HepG2 (cell line): Measurements from ENCODE around the gene DAD1. TPM values are rescaled to one million over a fixed set of nuclear protein-coding genes. Genes with fewer than 3 reads are reported as not detected.
A peak's percentile ranks its signal among the peaks of the same experiment; 100 is the strongest.

Experiments
- AHR ChIP-seq: IDR thresholded peaks from 2 replicates; pipeline ENCODE4 v1.6.1; 2018; ENCODE audit warnings: missing genetic modification reagents, missing compliant biosample characterization
- AKAP8 ChIP-seq: sonication (generic); formaldehyde crosslinking; IDR thresholded peaks from 2 replicates; pipeline ENCODE4 v1.5.1; 2020; ENCODE audit warnings: mild to moderate bottlenecking, missing genetic modification reagents
- ATF5 ChIP-seq: sonication (generic); formaldehyde crosslinking; IDR thresholded peaks from 2 replicates; pipeline ENCODE4 v1.4.0; 2020; ENCODE audit warnings: mild to moderate bottlenecking, low read depth, missing genetic modification reagents
- CHCHD3 ChIP-seq: sonication (generic); formaldehyde crosslinking; IDR thresholded peaks from 2 replicates; pipeline ENCODE4 v1.8.0; 2022; ENCODE audit warnings: mild to moderate bottlenecking, missing genetic modification reagents, moderate library complexity
- DPF2 ChIP-seq: sonication (generic); formaldehyde crosslinking; IDR thresholded peaks from 2 replicates; pipeline ENCODE4 v1.4.0; 2020; ENCODE audit warnings: mild to moderate bottlenecking, low read depth, missing genetic modification reagents, borderline replicate concordance
- ELF3 ChIP-seq: IDR thresholded peaks from 2 replicates; pipeline ENCODE4 v1.6.1; 2016; ENCODE audit warnings: missing genetic modification reagents, missing compliant biosample characterization
- HOXA5 ChIP-seq: sonication (generic); formaldehyde crosslinking; IDR thresholded peaks from 2 replicates; pipeline ENCODE4 v1.4.0; 2020; ENCODE audit warnings: missing genetic modification reagents
- HOXD1 ChIP-seq: sonication (generic); formaldehyde crosslinking; IDR thresholded peaks from 2 replicates; pipeline ENCODE4 v1.5.0; 2020; ENCODE audit warnings: missing genetic modification reagents
- JUND ChIP-seq: sonication (generic); formaldehyde crosslinking; IDR thresholded peaks from 2 replicates; pipeline ENCODE4 v1.8.0; 2022; ENCODE audit warnings: mild to moderate bottlenecking, missing genetic modification reagents
- KDM5A ChIP-seq: fragments of 200-600 bp; sonication (generic); IDR thresholded peaks from 2 replicates; pipeline ENCODE4 v1.7.0; 2018; ENCODE audit warnings: antibody characterized with exemption, mild to moderate bottlenecking, low read length, borderline replicate concordance
- MEIS1 ChIP-seq: sonication (generic); formaldehyde crosslinking; IDR thresholded peaks from 2 replicates; pipeline ENCODE4 v1.9.0; 2021; ENCODE audit warnings: mild to moderate bottlenecking, missing genetic modification reagents, moderate library complexity, borderline replicate concordance
- PTBP1 ChIP-seq: fragments of 200-400 bp; formaldehyde crosslinking; IDR thresholded peaks from 2 replicates; pipeline ENCODE4 v1.6.1; 2018; ENCODE audit warnings: low read length, low read depth; ENCODE audit not compliant: poor library complexity, severe bottlenecking
- TAF1 ChIP-seq: sonication (generic); formaldehyde crosslinking; IDR thresholded peaks from 2 replicates; pipeline ENCODE4 v1.4.0; 2020; ENCODE audit warnings: missing genetic modification reagents
- TAF15 ChIP-seq: fragments of 200-400 bp; formaldehyde crosslinking; IDR thresholded peaks from one replicate; pipeline ENCODE4 v1.6.1; 2018; ENCODE audit warnings: mild to moderate bottlenecking, low read depth, low read length; ENCODE audit not compliant: poor library complexity, severe bottlenecking
- THAP9 ChIP-seq: sonication (generic); formaldehyde crosslinking; IDR thresholded peaks from 2 replicates; pipeline ENCODE4; 2020; ENCODE audit warnings: missing genetic modification reagents, mild to moderate bottlenecking, borderline replicate concordance
- ZKSCAN8 ChIP-seq: IDR thresholded peaks from 2 replicates; pipeline ENCODE4 v1.6.1; 2016; ENCODE audit warnings: borderline replicate concordance, missing genetic modification reagents, missing compliant biosample characterization
- ZNF251 ChIP-seq: sonication (generic); formaldehyde crosslinking; IDR thresholded peaks from 2 replicates; pipeline ENCODE4 v1.9.0; 2021; ENCODE audit warnings: mild to moderate bottlenecking, missing genetic modification reagents
- ZNF276 ChIP-seq: sonication (generic); formaldehyde crosslinking; IDR thresholded peaks from 2 replicates; pipeline ENCODE4 v1.4.0; 2020; ENCODE audit warnings: mild to moderate bottlenecking, low read depth, missing genetic modification reagents
- ZNF512B ChIP-seq: sonication (generic); formaldehyde crosslinking; IDR thresholded peaks from 2 replicates; pipeline ENCODE4 v1.5.1; 2020; ENCODE audit warnings: missing genetic modification reagents, mild to moderate bottlenecking, borderline replicate concordance
- ZNF547 ChIP-seq: sonication (generic); formaldehyde crosslinking; IDR thresholded peaks from 2 replicates; pipeline ENCODE4 v1.5.1; 2020; ENCODE audit warnings: mild to moderate bottlenecking, missing genetic modification reagents
- ZNF605 ChIP-seq: sonication (generic); formaldehyde crosslinking; IDR thresholded peaks from 2 replicates; pipeline ENCODE4 v1.8.0; 2022; ENCODE audit warnings: mild to moderate bottlenecking, missing genetic modification reagents
- ZNF879 ChIP-seq: sonication (generic); formaldehyde crosslinking; IDR thresholded peaks from 2 replicates; pipeline ENCODE4 v1.8.1; 2023; ENCODE audit warnings: missing genetic modification reagents
- polyA plus RNA-seq, 8 experiments: library from polyadenylated mRNA; depleted of rRNA in 3 of 8; stranded (reverse) in 7 of 8; unstranded in 1 of 8; fragments of >200 nt; fragmentation: Illumina TruSeq in 4 of 8; extraction: Trizol in 4 of 8; gene quantifications; 2 replicates each; pipeline versions ENCODE4 v1.2.1 to v1.2.3, GENCODE V29; 2011 to 2016; ENCODE audit warnings: low read depth in 4 of 8, missing spikeins in 1 of 8, mixed read lengths in 1 of 8; ENCODE audit not compliant: insufficient read depth in 1 of 8
- total RNA-seq, 5 experiments: library from RNA; depleted of rRNA; stranded (reverse); fragments of >200 nt; fragmentation: Illumina TruSeq; extraction: Trizol; gene quantifications; 2 replicates each; pipeline ENCODE4 v1.2.3, GENCODE V29; 2016; ENCODE audit warnings: low read depth in 1 of 5

The DAD1 gene
- total and polyA plus RNA-seq, 2 of the 13 experiments (the other 11 are each of a cell fraction or from before 2014, with no cell fraction given), result 558 to 626 TPM

GRCh38 chr14:22560662-22561365, 28.2 kb downstream of the DAD1 start (continued):
- TF ChIP-seq ZKSCAN8 (CRISPR knock-in tag) (0 out of 2 replicates have a peak, but pooled peaks have one; percentile 59), TAF15 (no peak), ZNF605 (CRISPR knock-in tag) (peak; percentile 54), ZNF547 (CRISPR knock-in tag) (peak; percentile 64; the same call in 1 of the 2 replicates), PTBP1 (no peak), MEIS1 (CRISPR knock-in tag) (0 out of 2 replicates have a peak, but pooled peaks have one; percentile 35), ZNF879 (CRISPR knock-in tag) (no peak), THAP9 (CRISPR knock-in tag) (no peak), JUND (no peak), CHCHD3 (CRISPR knock-in tag) (no peak), ZNF251 (no peak), ZNF276 (CRISPR knock-in tag) (no peak), KDM5A (no peak), ATF5 (no peak), TAF1 (CRISPR knock-in tag) (no peak), AHR (CRISPR knock-in tag) (no peak), HOXD1 (CRISPR knock-in tag) (no peak), DPF2 (CRISPR knock-in tag) (peak; percentile 93), ELF3 (CRISPR knock-in tag) (peak; percentile 56), HOXA5 (CRISPR knock-in tag) (no peak), AKAP8 (CRISPR knock-in tag) (no peak; the same call in 1 of the 2 replicates), ZNF512B (CRISPR knock-in tag) (0 out of 2 replicates have a peak, but pooled peaks have one; percentile 59)
